HepG2 (cell line): ENCODE results near the gene MCEE. TPM values are rescaled to one million over a fixed set of nuclear protein-coding genes. Genes with fewer than 3 reads are reported as not detected.

Source experiments
- BRF2 ChIP-seq: sonication (generic); formaldehyde crosslinking; IDR thresholded peaks from 2 replicates; pipeline ENCODE4 v1.8.1; 2022; ENCODE audit warnings: mild to moderate bottlenecking, missing genetic modification reagents
- CHD4 ChIP-seq: fragments of 200-600 bp; sonication (generic); IDR thresholded peaks from 2 replicates; pipeline ENCODE4 v1.7.0; 2017; ENCODE audit warnings: mild to moderate bottlenecking, low read length, borderline replicate concordance
- FOSL1 ChIP-seq: sonication (generic); formaldehyde crosslinking; IDR thresholded peaks from 2 replicates; pipeline ENCODE4 v1.9.0; 2021; ENCODE audit warnings: missing genetic modification reagents, borderline replicate concordance
- FOXC1 ChIP-seq: sonication (generic); formaldehyde crosslinking; IDR thresholded peaks from 2 replicates; pipeline ENCODE4 v1.8.0; 2022; ENCODE audit warnings: mild to moderate bottlenecking, missing genetic modification reagents, borderline replicate concordance
- GPN1 ChIP-seq: sonication (generic); formaldehyde crosslinking; IDR thresholded peaks from 2 replicates; pipeline ENCODE4 v1.5.1; 2020; ENCODE audit warnings: missing genetic modification reagents, borderline replicate concordance
- HDAC1 ChIP-seq: sonication (generic); formaldehyde crosslinking; IDR thresholded peaks from 2 replicates; pipeline ENCODE4 v1.5.1; 2020; ENCODE audit warnings: mild to moderate bottlenecking, missing genetic modification reagents
- HIVEP1 ChIP-seq: sonication (generic); formaldehyde crosslinking; IDR thresholded peaks from 2 replicates; pipeline ENCODE4 v1.4.0; 2020; ENCODE audit warnings: mild to moderate bottlenecking, missing genetic modification reagents
- HNRNPLL ChIP-seq: fragments of 200-400 bp; formaldehyde crosslinking; IDR thresholded peaks from 2 replicates; pipeline ENCODE4 v1.6.1; 2017; ENCODE audit warnings: mild to moderate bottlenecking, low read depth, low read length; ENCODE audit not compliant: poor library complexity, severe bottlenecking
- IRF1 ChIP-seq: sonication (generic); formaldehyde crosslinking; IDR thresholded peaks from 2 replicates; pipeline ENCODE4 v1.4.0; 2020; ENCODE audit warnings: low read depth, mild to moderate bottlenecking, missing genetic modification reagents
- MYC ChIP-seq: sonication (generic); formaldehyde crosslinking; IDR thresholded peaks from 2 replicates; pipeline ENCODE4 v1.9.0; 2021; ENCODE audit warnings: missing genetic modification reagents, borderline replicate concordance
- NAIF1 ChIP-seq: sonication (generic); formaldehyde crosslinking; IDR thresholded peaks from 2 replicates; pipeline ENCODE4 v1.5.0; 2020; ENCODE audit warnings: mild to moderate bottlenecking, missing genetic modification reagents, borderline replicate concordance
- NFYB ChIP-seq: sonication (generic); formaldehyde crosslinking; IDR thresholded peaks from 2 replicates; pipeline ENCODE4 v1.4.0; 2020; ENCODE audit warnings: missing genetic modification reagents
- SOX13 ChIP-seq, 3 experiments: fragments of 450-650 bp in 1 of 3; sonication (generic) in 1 of 3; formaldehyde crosslinking in 1 of 3; IDR thresholded peaks in 2 of 3; conservative IDR thresholded peaks in 1 of 3; 2 replicates each; pipeline versions ENCODE4 v1.5.0 to v1.6.1; 2016 to 2020; ENCODE audit warnings: antibody characterized with exemption in 1 of 3, mild to moderate bottlenecking in 1 of 3, missing compliant biosample characterization in 1 of 3, missing genetic modification reagents in 1 of 3, moderate library complexity in 1 of 3
- SOX5 ChIP-seq: IDR thresholded peaks from 2 replicates; pipeline ENCODE4 v1.6.1; 2016; ENCODE audit warnings: borderline replicate concordance
- SP5 ChIP-seq: IDR thresholded peaks from 2 replicates; pipeline ENCODE4 v1.6.1; 2016; ENCODE audit warnings: low read depth, borderline replicate concordance
- ZBTB46 ChIP-seq: sonication (generic); formaldehyde crosslinking; IDR thresholded peaks from 2 replicates; pipeline ENCODE4 v1.4.0; 2020; ENCODE audit warnings: mild to moderate bottlenecking, missing genetic modification reagents, borderline replicate concordance
- ZNF136 ChIP-seq: sonication (generic); formaldehyde crosslinking; IDR thresholded peaks from 2 replicates; pipeline ENCODE4 v1.8.1; 2022; ENCODE audit warnings: low read depth, mild to moderate bottlenecking, moderate library complexity, missing genetic modification reagents
- ZNF619 ChIP-seq: sonication (generic); formaldehyde crosslinking; IDR thresholded peaks from 2 replicates; pipeline ENCODE4 v1.4.0; 2020; ENCODE audit warnings: mild to moderate bottlenecking, missing genetic modification reagents
- ZNF782 ChIP-seq: sonication (generic); formaldehyde crosslinking; IDR thresholded peaks from 2 replicates; pipeline ENCODE4 v1.4.0; 2020; ENCODE audit warnings: missing genetic modification reagents, mild to moderate bottlenecking, borderline replicate concordance
- ZNF790 ChIP-seq: sonication (generic); formaldehyde crosslinking; IDR thresholded peaks from 2 replicates; pipeline ENCODE4 v1.8.0; 2022; ENCODE audit warnings: missing genetic modification reagents, mild to moderate bottlenecking, borderline replicate concordance
- polyA plus RNA-seq, 8 experiments: library from polyadenylated mRNA; depleted of rRNA in 3 of 8; stranded (reverse) in 7 of 8; unstranded in 1 of 8; fragments of >200 nt; fragmentation: Illumina TruSeq in 4 of 8; extraction: Trizol in 4 of 8; gene quantifications; 2 replicates each; pipeline versions ENCODE4 v1.2.1 to v1.2.3, GENCODE V29; 2011 to 2016; ENCODE audit warnings: low read depth in 4 of 8, missing spikeins in 1 of 8, mixed read lengths in 1 of 8; ENCODE audit not compliant: insufficient read depth in 1 of 8
- total RNA-seq, 5 experiments: library from RNA; depleted of rRNA; stranded (reverse); fragments of >200 nt; fragmentation: Illumina TruSeq; extraction: Trizol; gene quantifications; 2 replicates each; pipeline ENCODE4 v1.2.3, GENCODE V29; 2016; ENCODE audit warnings: low read depth in 1 of 5
- TF ChIP-seq, protein P1 (sequence below): sonication (generic); formaldehyde crosslinking; conservative IDR thresholded peaks from 2 replicates; pipeline ENCODE4 v1.4.0; 2020; ENCODE audit warnings: missing genetic modification reagents
- TF ChIP-seq, protein P2 (sequence below): sonication (generic); formaldehyde crosslinking; IDR thresholded peaks from 2 replicates; pipeline ENCODE4 v1.4.0; 2020; ENCODE audit warnings: missing genetic modification reagents, borderline replicate concordance

Gene MCEE
- total and polyA plus RNA-seq, 2 of the 13 experiments (the other 11 are each of a cell fraction or from before 2014, with no cell fraction given), result 32.0 to 66.9 TPM

- TF ChIP-seq, protein P1, sequence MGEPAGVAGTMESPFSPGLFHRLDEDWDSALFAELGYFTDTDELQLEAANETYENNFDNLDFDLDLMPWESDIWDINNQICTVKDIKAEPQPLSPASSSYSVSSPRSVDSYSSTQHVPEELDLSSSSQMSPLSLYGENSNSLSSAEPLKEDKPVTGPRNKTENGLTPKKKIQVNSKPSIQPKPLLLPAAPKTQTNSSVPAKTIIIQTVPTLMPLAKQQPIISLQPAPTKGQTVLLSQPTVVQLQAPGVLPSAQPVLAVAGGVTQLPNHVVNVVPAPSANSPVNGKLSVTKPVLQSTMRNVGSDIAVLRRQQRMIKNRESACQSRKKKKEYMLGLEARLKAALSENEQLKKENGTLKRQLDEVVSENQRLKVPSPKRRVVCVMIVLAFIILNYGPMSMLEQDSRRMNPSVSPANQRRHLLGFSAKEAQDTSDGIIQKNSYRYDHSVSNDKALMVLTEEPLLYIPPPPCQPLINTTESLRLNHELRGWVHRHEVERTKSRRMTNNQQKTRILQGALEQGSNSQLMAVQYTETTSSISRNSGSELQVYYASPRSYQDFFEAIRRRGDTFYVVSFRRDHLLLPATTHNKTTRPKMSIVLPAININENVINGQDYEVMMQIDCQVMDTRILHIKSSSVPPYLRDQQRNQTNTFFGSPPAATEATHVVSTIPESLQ (CRISPR knock-in tag), result no peak
- TF ChIP-seq, protein P2, sequence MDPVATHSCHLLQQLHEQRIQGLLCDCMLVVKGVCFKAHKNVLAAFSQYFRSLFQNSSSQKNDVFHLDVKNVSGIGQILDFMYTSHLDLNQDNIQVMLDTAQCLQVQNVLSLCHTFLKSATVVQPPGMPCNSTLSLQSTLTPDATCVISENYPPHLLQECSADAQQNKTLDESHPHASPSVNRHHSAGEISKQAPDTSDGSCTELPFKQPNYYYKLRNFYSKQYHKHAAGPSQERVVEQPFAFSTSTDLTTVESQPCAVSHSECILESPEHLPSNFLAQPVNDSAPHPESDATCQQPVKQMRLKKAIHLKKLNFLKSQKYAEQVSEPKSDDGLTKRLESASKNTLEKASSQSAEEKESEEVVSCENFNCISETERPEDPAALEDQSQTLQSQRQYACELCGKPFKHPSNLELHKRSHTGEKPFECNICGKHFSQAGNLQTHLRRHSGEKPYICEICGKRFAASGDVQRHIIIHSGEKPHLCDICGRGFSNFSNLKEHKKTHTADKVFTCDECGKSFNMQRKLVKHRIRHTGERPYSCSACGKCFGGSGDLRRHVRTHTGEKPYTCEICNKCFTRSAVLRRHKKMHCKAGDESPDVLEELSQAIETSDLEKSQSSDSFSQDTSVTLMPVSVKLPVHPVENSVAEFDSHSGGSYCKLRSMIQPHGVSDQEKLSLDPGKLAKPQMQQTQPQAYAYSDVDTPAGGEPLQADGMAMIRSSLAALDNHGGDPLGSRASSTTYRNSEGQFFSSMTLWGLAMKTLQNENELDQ (CRISPR knock-in tag), result peak; percentile 36; the same call in 1 of the 2 replicates
- TF ChIP-seq SP5 (CRISPR knock-in tag) (0 out of 2 replicates have a peak, but pooled peaks have one; percentile 9), SOX5 (no peak; the same call in 1 of the 2 replicates), HDAC1 (CRISPR knock-in tag) (no peak; the same call in 1 of the 2 replicates), IRF1 (CRISPR knock-in tag) (no peak), CHD4 (no peak), SOX13 (IDR thresholded peaks at IDR 0.05) (no peak), SOX13 (CRISPR knock-in tag; conservative IDR thresholded peaks at IDR 0.05 in 1 of 2, IDR thresholded peaks at IDR 0.05 in 1 of 2) (peak in 1 of 2 experiments; percentile 42; a peak in 1 of 4 replicates), FOXC1 (CRISPR knock-in tag) (no peak; the same call in 1 of the 2 replicates), HIVEP1 (CRISPR knock-in tag) (0 out of 2 replicates have a peak, but pooled peaks have one; percentile 39), GPN1 (CRISPR knock-in tag) (no peak; the same call in 1 of the 2 replicates), BRF2 (CRISPR knock-in tag) (no peak; the same call in 1 of the 2 replicates), ZNF136 (CRISPR knock-in tag) (no peak), ZBTB46 (CRISPR knock-in tag) (no peak), NFYB (CRISPR knock-in tag) (no peak), FOSL1 (CRISPR knock-in tag) (0 out of 2 replicates have a peak, but pooled peaks have one; percentile 3), ZNF782 (peak; percentile 53; the same call in 1 of the 2 replicates), HNRNPLL (no peak), NAIF1 (CRISPR knock-in tag) (no peak), MYC (CRISPR knock-in tag) (no peak), ZNF790 (CRISPR knock-in tag) (no peak; the same call in 1 of the 2 replicates), ZNF619 (CRISPR knock-in tag) (peak; percentile 79; the same call in 1 of the 2 replicates)
These were observed 202 bp downstream of the MCEE start (continued) for GRCh38 chr2:71129902-71130151.
